IPS-20b (cell line): Measurements from ENCODE around the gene ZSWIM1.

Source experiments
- H3K27ac ChIP-seq: one replicate; pipeline ENCODE4 v1.5.1; 2013; ENCODE audit warnings: low read length
- H3K27me3 ChIP-seq: 2 replicates; pipeline ENCODE4 v1.6.1; 2013; ENCODE audit warnings: mild to moderate bottlenecking, low read length, inconsistent platforms; ENCODE audit not compliant: insufficient read depth
- H3K36me3 ChIP-seq: 2 replicates; pipeline ENCODE4 v1.6.1; 2013; ENCODE audit warnings: low read depth, mild to moderate bottlenecking, inconsistent platforms, low read length, moderate library complexity; ENCODE audit not compliant: insufficient read depth
- H3K4me1 ChIP-seq: 2 replicates; pipeline ENCODE4 v1.6.1; 2013; ENCODE audit warnings: mild to moderate bottlenecking, control low read depth, inconsistent platforms, low read length, moderate library complexity; ENCODE audit not compliant: insufficient read depth
- H3K4me3 ChIP-seq: 2 replicates; pipeline ENCODE4 v1.5.1; 2013; ENCODE audit warnings: mild to moderate bottlenecking, low read length, inconsistent platforms
- H3K9ac ChIP-seq: 2 replicates; pipeline ENCODE4 v1.6.1; 2013; ENCODE audit warnings: low read depth, mild to moderate bottlenecking, inconsistent platforms, low read length, moderate library complexity
- H3K9me3 ChIP-seq: 2 replicates; pipeline ENCODE4 v1.6.1; 2013; ENCODE audit warnings: mild to moderate bottlenecking, low read depth, low read length, inconsistent platforms; ENCODE audit not compliant: insufficient read depth

Gene ZSWIM1

GRCh38 chr20:45905505-45906079 is 24.6 kb downstream of the ZSWIM1 start:
- Histone ChIP-seq H3K36me3 (peaks cover 84% of the 10 kb centered on the region), H3K27ac (no peak overlapping the region), H3K4me3 (no peak overlapping the region), H3K4me1 (no peaks in the 10 kb centered on the region), H3K27me3 (no peaks in the 10 kb centered on the region), H3K9ac (no peak overlapping the region), H3K9me3 (no peaks in the 10 kb centered on the region)

- no peak overlapping the region for H3K27ac ChIP-seq
Measured at GRCh38 chr20:45907219-45907948, 26.4 kb downstream of the ZSWIM1 start.

DNA sequence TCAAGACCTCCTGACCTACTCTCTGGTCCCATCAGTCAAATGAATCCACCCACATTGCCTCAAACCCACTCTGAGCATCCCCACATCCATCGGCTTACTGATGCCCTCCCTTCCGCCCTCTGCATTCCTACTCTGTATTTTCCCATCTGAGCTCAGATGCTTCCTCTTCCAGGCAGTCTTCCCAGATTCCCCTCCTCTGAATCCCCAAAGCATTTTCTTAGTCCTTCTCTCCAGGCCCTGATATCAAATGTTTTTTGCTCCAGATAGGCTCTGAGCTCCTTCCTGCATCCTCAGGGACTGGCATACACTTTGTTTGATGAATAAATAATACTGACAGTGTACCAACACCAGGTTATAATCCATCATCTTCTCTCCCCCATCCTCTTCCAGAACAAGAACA is 27.1 kb downstream of the ZSWIM1 start:
- H3K9ac ChIP-seq, result no peak overlapping the region
- no peak overlapping the region for H3K27ac ChIP-seq
- H3K9me3 ChIP-seq, result no peaks in the 10 kb centered on the region
- H3K27me3 ChIP-seq, result no peaks in the 10 kb centered on the region
- H3K36me3 ChIP-seq, result peaks cover 63% of the 10 kb centered on the region
- H3K4me1 ChIP-seq, result peaks cover 3% of the 10 kb centered on the region; the same call in 1 of the 2 replicates
- H3K4me3 ChIP-seq, result no peak overlapping the region

More at GRCh38 chr20:45907219-45907948, 26.4 kb downstream of the ZSWIM1 start:
- Histone ChIP-seq H3K9ac (no peak overlapping the region), H3K4me1 (peaks cover 2% of the 10 kb centered on the region; the same call in 1 of the 2 replicates), H3K36me3 (peaks cover 70% of the 10 kb centered on the region), H3K9me3 (no peaks in the 10 kb centered on the region), H3K4me3 (no peak overlapping the region), H3K27me3 (no peaks in the 10 kb centered on the region)

- Histone ChIP-seq H3K27ac (no peak overlapping the region), H3K36me3 (peaks cover 50% of the 10 kb centered on the region), H3K4me3 (no peak overlapping the region), H3K9ac (no peak overlapping the region), H3K27me3 (no peaks in the 10 kb centered on the region), H3K9me3 (no peaks in the 10 kb centered on the region), H3K4me1 (peaks cover 3% of the 10 kb centered on the region; the same call in 1 of the 2 replicates)
Measured at GRCh38 chr20:45909336-45909808, 28.3 kb downstream of the ZSWIM1 start.

GRCh38 chr20:45909817-45910669 is 29.0 kb downstream of the ZSWIM1 start:
- H3K27ac ChIP-seq, result no peak overlapping the region
- H3K4me3 ChIP-seq, result peak overlapping the region; percentile 51; the same call in 1 of the 2 replicates
- H3K9ac ChIP-seq, result no peak overlapping the region
- H3K9me3 ChIP-seq, result no peaks in the 10 kb centered on the region
- H3K4me1 ChIP-seq, result peaks cover 3% of the 10 kb centered on the region; the same call in 1 of the 2 replicates
- peaks cover 43% of the 10 kb centered on the region for H3K36me3 ChIP-seq
- no peaks in the 10 kb centered on the region for H3K27me3 ChIP-seq

DNA sequence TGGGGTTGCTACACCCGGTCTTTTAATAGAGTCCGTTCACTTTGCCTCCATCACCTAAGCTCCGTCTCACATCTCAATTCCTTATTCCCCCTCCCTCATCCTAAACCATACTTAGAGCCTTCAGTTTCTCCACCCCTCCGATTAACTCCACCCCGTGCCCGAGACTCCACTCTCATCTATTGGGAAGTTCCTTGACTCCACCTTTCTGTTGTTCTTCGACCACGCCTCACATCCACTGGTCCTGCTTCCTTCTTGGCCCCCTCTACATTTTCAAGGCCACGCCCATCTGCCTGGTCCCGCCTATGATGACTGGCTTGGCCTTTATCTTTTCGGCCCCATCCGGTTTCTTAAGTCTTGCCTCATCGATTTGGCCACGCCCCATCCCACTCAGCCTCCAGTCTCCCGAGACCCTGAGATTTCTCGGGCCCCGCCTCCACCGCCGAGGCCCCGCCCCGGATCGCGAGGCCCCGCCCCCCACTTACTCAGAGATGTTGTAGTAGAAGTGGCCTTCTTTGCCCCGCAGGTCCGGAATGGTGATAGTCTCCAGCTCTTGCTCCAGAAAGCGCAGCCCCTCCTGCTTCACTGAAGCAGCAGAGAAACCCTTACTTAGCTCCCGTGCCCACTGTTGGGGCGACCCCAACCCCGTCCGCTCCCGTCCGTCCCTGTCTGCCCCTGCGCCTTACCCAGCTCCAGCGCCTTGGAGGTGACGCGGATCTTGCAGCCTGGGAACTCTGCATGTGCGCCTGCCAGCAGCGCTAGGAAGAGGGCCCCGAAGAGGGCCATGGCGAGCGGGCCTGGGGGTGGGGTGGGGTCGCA is 29.9 kb downstream of the ZSWIM1 start:
- no peak overlapping the region for H3K27ac ChIP-seq

GRCh38 chr20:45911486-45912343 is 30.7 kb downstream of the ZSWIM1 start, which contains the start of gene PLTP:
Gene PLTP, minus strand, starts transcription at chr20:45912155. Its CDS starts 703 bp downstream, at chr20:45911452.
- no peaks in the 10 kb centered on the region for H3K27me3 ChIP-seq
- H3K4me3 ChIP-seq, result peak within 1 kb of the TSS; percentile 73
- H3K27ac ChIP-seq, result no peak within 1 kb of the TSS
- peak within 1 kb of the TSS; percentile 66; the same call in 1 of the 2 replicates for H3K9ac ChIP-seq
- no peaks in the 10 kb centered on the region for H3K9me3 ChIP-seq
- H3K36me3 ChIP-seq, result peaks cover 29% of the 10 kb centered on the region
- H3K4me1 ChIP-seq, result peaks cover 3% of the 10 kb centered on the region; the same call in 1 of the 2 replicates

More for the DNA sequence above, 29.9 kb downstream of the ZSWIM1 start:
- peaks cover 35% of the 10 kb centered on the region for H3K36me3 ChIP-seq
- H3K9ac ChIP-seq, result peak overlapping the region; percentile 66; the same call in 1 of the 2 replicates
- peak overlapping the region; percentile 73 for H3K4me3 ChIP-seq
- peaks cover 3% of the 10 kb centered on the region; the same call in 1 of the 2 replicates for H3K4me1 ChIP-seq
- H3K27me3 ChIP-seq, result no peaks in the 10 kb centered on the region
- no peaks in the 10 kb centered on the region for H3K9me3 ChIP-seq

GRCh38 chr20:45912344-45912682 is 31.3 kb downstream of the ZSWIM1 start:
- no peak overlapping the region for H3K27ac ChIP-seq
- H3K9ac ChIP-seq, result peak overlapping the region; percentile 25; the same call in 1 of the 2 replicates
- no peaks in the 10 kb centered on the region for H3K27me3 ChIP-seq
- H3K36me3 ChIP-seq, result peaks cover 24% of the 10 kb centered on the region
- no peaks in the 10 kb centered on the region for H3K9me3 ChIP-seq
- peak overlapping the region; percentile 73 for H3K4me3 ChIP-seq
- peaks cover 3% of the 10 kb centered on the region; the same call in 1 of the 2 replicates for H3K4me1 ChIP-seq

GRCh38 chr20:45913116-45913515 is 32.1 kb downstream of the ZSWIM1 start:
- H3K27ac ChIP-seq, result no peak overlapping the region
- H3K9ac ChIP-seq, result no peak overlapping the region
- H3K9me3 ChIP-seq, result no peaks in the 10 kb centered on the region
- H3K4me3 ChIP-seq, result no peak overlapping the region
- peaks cover 16% of the 10 kb centered on the region for H3K36me3 ChIP-seq
- peaks cover 3% of the 10 kb centered on the region; the same call in 1 of the 2 replicates for H3K4me1 ChIP-seq
- H3K27me3 ChIP-seq, result no peaks in the 10 kb centered on the region

GRCh38 chr20:45917790-45918141 is 36.7 kb downstream of the ZSWIM1 start:
- no peak overlapping the region for H3K9ac ChIP-seq
- no peaks in the 10 kb centered on the region for H3K9me3 ChIP-seq
- no peak overlapping the region for H3K4me3 ChIP-seq
- no peaks in the 10 kb centered on the region for H3K36me3 ChIP-seq
- H3K4me1 ChIP-seq, result no peaks in the 10 kb centered on the region
- H3K27me3 ChIP-seq, result no peaks in the 10 kb centered on the region
- no peak overlapping the region for H3K27ac ChIP-seq
